ENCODE results near the gene PGAP2. TPM values are rescaled to one million over a fixed set of nuclear protein-coding genes. Genes with fewer than 3 reads are reported as not detected.

PGAP2 gene
- total RNA-seq, 1 donor from 2014 or later, result 20.3 TPM

DNA sequence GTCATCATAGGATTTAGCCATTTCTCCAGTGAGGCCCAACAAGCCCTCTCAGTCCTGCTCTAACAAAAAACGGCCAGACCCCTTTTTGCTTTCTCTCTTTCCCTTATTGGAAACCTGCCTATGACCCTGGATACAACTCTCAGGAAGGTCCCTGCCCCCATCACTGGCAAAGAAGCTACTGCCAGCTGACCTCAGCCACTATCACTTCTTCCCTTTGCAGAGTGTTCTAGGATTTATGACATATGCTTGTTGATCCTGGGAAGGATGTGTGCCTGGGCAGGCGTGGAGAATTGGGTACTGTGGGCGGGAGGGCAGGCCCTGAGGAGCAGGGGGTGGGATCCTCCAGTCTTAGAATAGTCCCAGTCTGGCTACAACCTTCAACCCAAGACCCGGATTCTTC lies 7.5 kb downstream of the PGAP2 start:
- Mint-ChIP-seq H3K27ac (ENCODE audit: unreplicated experiment) (no peak overlapping the region), H3K9me3 (ENCODE audit: unreplicated experiment) (no peaks in the 10 kb centered on the region), H3K27me3 (ENCODE audit: unreplicated experiment) (no peaks in the 10 kb centered on the region), H3K4me3 (ENCODE audit: unreplicated experiment) (no peak overlapping the region), H3K4me1 (ENCODE audit: unreplicated experiment) (no peaks in the 10 kb centered on the region), H3K36me3 (ENCODE audit: unreplicated experiment) (peaks cover 2% of the 10 kb centered on the region)
- no peak for DNase-seq (ENCODE audit: extremely low spot score, unreplicated experiment)
- TF ChIP-seq, protein P1, sequence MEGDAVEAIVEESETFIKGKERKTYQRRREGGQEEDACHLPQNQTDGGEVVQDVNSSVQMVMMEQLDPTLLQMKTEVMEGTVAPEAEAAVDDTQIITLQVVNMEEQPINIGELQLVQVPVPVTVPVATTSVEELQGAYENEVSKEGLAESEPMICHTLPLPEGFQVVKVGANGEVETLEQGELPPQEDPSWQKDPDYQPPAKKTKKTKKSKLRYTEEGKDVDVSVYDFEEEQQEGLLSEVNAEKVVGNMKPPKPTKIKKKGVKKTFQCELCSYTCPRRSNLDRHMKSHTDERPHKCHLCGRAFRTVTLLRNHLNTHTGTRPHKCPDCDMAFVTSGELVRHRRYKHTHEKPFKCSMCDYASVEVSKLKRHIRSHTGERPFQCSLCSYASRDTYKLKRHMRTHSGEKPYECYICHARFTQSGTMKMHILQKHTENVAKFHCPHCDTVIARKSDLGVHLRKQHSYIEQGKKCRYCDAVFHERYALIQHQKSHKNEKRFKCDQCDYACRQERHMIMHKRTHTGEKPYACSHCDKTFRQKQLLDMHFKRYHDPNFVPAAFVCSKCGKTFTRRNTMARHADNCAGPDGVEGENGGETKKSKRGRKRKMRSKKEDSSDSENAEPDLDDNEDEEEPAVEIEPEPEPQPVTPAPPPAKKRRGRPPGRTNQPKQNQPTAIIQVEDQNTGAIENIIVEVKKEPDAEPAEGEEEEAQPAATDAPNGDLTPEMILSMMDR (IDR thresholded peaks at IDR 0.05), result no peak

GRCh38 chr11:3816673-3817072 lies 8.3 kb downstream of the PGAP2 start:
- TF ChIP-seq, protein P1 (IDR thresholded peaks at IDR 0.05), result no peak
- Mint-ChIP-seq H3K9me3 (ENCODE audit: unreplicated experiment) (no peaks in the 10 kb centered on the region), H3K4me1 (ENCODE audit: unreplicated experiment) (no peaks in the 10 kb centered on the region), H3K27ac (ENCODE audit: unreplicated experiment) (no peak overlapping the region), H3K36me3 (ENCODE audit: unreplicated experiment) (peaks cover 2% of the 10 kb centered on the region), H3K4me3 (ENCODE audit: unreplicated experiment) (no peak overlapping the region), H3K27me3 (ENCODE audit: unreplicated experiment) (no peaks in the 10 kb centered on the region)
- DNase-seq (ENCODE audit: extremely low spot score, unreplicated experiment), result no peak

DNA sequence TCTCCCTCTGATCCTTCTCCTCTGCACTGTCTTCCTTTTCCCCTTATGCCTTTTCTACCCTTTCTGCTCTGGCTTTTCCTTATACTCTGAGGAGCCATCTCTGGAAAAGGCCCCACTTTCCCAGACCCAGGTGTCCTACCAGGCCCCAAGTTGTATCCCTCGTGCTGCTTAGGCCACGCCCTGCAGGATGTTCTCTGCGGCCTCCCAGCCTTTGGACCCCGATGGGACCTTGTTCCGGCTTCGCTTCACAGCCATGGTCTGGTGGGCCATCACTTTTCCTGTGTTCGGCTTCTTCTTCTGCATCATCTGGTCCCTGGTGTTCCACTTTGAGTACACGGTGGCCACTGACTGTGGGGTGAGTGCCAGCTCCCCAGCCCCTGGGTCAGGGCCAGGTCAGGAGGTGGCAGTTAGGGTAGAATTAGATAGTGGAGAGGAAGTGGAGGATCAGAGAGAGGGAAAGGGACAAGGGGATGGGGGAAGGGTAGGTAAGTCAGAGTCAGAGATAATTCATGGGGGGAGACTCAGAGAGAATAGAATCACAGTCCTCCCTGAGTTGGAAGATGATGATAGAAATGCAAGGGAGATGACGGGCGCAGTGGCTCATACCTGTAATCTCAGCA lies 8.9 kb downstream of the PGAP2 start:
- peaks cover 2% of the 10 kb centered on the region for H3K36me3 Mint-ChIP-seq (ENCODE audit: unreplicated experiment)
- H3K4me1 Mint-ChIP-seq (ENCODE audit: unreplicated experiment), result no peaks in the 10 kb centered on the region
- no peaks in the 10 kb centered on the region for H3K27me3 Mint-ChIP-seq (ENCODE audit: unreplicated experiment)
- H3K4me3 Mint-ChIP-seq (ENCODE audit: unreplicated experiment), result no peak overlapping the region
- no peak overlapping the region for H3K27ac Mint-ChIP-seq (ENCODE audit: unreplicated experiment)
- H3K9me3 Mint-ChIP-seq (ENCODE audit: unreplicated experiment), result no peaks in the 10 kb centered on the region
- DNase-seq (ENCODE audit: extremely low spot score, unreplicated experiment), result no peak
- TF ChIP-seq, protein P1 (IDR thresholded peaks at IDR 0.05), result no peak

- TF ChIP-seq, protein P1 (IDR thresholded peaks at IDR 0.05), result no peak
- Mint-ChIP-seq H3K4me1 (ENCODE audit: unreplicated experiment) (peaks cover 2% of the 10 kb centered on the region), H3K27me3 (ENCODE audit: unreplicated experiment) (no peaks in the 10 kb centered on the region), H3K36me3 (ENCODE audit: unreplicated experiment) (peaks cover 5% of the 10 kb centered on the region), H3K27ac (ENCODE audit: unreplicated experiment) (no peak overlapping the region), H3K9me3 (ENCODE audit: unreplicated experiment) (no peaks in the 10 kb centered on the region), H3K4me3 (ENCODE audit: unreplicated experiment) (no peak overlapping the region)
- no peak for DNase-seq (ENCODE audit: extremely low spot score, unreplicated experiment)
Observed at GRCh38 chr11:3820971-3821370, 12.6 kb downstream of the PGAP2 start.

GRCh38 chr11:3822312-3822711 lies 14.0 kb downstream of the PGAP2 start:
- DNase-seq (ENCODE audit: extremely low spot score, unreplicated experiment), result no peak
- no peaks in the 10 kb centered on the region for H3K9me3 Mint-ChIP-seq (ENCODE audit: unreplicated experiment)
- peaks cover 10% of the 10 kb centered on the region for H3K36me3 Mint-ChIP-seq (ENCODE audit: unreplicated experiment)
- TF ChIP-seq, protein P1 (IDR thresholded peaks at IDR 0.05), result no peak
- no peak overlapping the region for H3K4me3 Mint-ChIP-seq (ENCODE audit: unreplicated experiment)
- H3K4me1 Mint-ChIP-seq (ENCODE audit: unreplicated experiment), result peaks cover 2% of the 10 kb centered on the region
- H3K27me3 Mint-ChIP-seq (ENCODE audit: unreplicated experiment), result no peaks in the 10 kb centered on the region
- no peak overlapping the region for H3K27ac Mint-ChIP-seq (ENCODE audit: unreplicated experiment)
